ENCODE results near the gene TNFRSF19.
"Not testable (repeated sequence)": the region's sequence is repeated elsewhere in the genome, so short reads cannot be mapped to it uniquely, and the experiment has no call there.

TNFRSF19 gene

DNA sequence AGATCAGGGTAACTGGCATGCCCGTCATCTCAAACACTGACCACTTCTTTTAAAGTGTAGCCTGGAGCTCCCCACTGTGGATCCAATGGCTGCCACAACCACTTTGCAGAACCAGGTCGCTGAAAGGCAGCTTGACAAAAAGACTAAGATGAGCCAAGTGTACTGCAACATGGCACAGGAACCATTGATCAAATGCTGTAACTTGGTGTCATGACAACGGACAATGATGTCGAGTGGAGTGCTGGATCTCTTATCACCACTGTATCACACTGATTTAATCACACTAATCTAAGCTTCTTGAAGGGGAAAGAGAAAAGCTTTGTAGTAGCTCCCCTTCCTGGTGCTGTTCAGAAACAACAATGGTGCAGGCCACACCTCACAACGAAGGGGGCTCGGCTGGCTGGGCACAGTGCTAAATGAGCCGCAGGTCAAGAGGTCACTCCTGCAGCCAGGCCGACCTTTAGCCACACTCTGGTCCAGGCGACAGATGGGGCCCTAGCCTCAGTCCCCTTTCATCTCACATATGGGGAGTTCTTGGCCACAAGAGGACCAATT lies 2.2 kb upstream of the TNFRSF19 start:
- no peak for DNase-seq

DNA sequence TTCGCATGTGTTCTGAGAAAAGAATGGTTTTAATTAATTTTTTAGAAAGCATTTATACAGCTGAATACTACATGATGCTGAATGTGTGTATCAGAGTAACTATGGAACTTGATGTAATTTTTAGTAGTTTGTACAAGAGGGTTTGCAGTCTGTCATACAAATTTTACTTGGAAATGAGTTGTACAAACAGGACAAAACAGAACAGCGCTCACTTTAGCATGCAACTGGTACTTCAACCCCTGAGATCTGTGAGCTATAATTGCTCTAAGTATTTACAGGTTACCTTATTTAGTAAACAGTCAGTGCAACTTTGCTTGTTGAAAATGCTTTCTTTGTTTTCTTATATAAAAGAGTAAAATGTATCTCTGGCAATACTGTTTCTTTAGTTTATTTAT lies 706 bp downstream of the TNFRSF19 start:
- no peak for DNase-seq

DNA sequence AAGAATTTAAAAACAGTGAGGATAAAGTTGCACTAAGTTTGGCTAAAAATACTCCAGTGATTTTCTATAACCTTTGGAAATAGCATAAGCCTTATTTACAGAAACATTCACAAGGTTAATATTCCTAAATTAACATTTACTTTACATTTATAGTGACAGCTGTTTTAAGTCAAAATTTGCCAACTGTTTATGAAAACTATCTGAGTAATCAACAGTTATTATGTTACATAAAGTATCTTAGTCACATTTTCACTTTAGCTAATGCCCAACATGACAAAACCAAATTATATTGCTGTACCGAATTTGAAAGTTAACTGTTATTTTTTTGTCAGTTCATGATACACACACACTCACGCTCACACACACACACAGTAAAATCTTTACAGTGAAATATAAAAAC lies 1.2 kb downstream of the TNFRSF19 start:
- DNase-seq = no peak

DNA sequence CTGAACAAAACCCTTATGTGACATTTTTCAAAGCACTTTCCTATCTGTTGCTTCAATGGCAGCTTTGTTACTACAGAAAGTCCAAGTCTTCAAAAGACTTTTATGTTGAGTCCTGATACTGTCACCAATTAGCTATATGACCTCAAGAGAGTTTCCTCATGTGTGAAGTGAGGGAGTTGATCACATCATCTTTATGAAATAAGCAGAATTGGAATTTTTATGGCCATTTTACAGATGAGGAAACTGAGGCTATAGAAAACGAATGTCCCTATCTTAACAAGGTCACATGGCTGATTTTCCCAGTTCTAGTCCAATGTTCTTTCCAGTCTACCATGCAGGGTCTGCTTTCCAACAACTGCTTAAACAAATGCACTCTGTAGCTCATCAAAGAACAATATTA lies 2.6 kb downstream of the TNFRSF19 start:
- no peak for DNase-seq

DNA sequence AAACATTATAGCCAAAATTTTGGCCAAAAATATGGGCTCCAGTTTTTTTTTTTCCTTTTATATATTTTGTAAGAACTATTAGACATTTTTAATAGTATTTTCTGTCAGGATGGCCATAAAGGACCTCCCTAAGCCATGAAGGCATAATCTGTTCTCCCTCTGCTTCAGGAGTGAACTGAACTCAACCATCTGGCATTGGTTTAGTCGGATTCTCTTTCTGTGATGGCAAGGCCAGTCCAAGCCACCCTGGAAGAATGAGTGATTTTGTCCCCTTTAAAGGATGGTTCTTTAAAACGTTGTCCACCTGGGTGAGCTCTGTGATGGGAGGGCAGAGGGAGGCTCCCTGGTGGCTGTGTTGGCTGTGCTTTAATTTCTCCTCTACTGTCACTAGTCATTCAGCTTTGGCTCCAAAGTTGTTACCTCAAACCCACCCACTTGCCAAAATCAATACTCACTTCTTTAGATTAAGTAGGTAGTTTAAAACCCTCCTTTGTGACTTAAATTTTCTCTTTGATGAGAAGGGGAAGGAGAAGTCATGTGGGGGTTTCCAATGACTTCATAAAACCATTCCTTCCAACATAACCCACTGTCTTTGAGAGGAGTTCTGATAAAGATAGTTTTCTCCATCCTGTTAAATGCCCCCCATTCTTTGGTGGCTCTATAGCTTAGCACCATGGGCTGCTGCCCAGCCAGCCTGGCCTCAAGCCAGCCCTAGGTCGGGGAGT lies 4.4 kb downstream of the TNFRSF19 start:
- DNase-seq = no peak

DNA sequence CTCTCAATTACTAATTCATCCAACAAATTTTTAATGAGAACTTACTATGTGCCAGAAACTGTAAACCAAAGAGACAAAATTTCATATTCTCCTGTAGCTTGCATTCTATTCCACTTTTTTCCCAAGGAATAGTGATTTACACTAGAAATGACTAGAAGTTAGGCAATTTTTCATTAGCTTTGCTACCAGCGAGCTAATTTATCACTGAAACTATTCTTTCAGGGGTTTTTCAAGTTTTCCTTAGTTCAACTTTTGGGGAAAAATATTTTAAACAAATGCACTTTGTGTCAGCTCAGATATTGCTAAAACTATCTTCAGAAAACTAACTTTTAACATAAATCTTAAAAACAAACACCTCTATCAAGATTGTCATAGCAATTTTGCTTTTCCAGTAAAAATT lies 5.4 kb downstream of the TNFRSF19 start:
- no peak for DNase-seq

DNA sequence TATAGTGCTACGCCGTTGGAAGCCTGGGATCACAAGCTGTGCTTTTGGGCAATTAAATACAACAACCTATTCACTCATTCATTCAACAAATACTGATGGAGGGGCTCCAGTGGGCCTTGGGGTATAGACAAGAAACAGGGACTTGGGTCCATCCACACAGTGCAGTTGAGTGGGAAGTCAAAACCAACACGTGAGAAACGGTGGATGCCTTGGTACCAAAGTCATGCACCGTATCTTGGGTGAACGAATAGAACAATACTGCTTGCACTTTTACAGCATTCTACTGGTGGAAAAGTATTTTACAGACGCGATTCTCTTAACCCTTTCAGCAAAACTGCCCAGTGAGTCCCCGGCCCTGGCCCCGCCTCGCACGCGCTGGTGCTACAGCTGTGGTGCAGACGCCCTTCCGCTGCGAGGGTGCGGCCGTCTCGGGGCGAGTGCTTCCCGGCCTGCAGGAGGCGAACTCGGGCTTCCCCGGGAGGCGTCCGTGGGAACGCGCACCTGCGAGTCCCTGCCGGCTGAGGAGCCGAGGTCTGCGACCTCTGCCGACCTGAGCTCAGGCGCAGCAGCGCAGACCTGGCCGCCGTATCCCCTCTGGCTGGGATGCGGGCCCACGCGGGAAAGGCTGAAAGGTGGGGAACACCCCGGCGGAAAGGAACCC lies 8.3 kb downstream of the TNFRSF19 start:
- peak in 25 of 58 donors; percentile 12 to 72 (median 45) for DNase-seq

DNA sequence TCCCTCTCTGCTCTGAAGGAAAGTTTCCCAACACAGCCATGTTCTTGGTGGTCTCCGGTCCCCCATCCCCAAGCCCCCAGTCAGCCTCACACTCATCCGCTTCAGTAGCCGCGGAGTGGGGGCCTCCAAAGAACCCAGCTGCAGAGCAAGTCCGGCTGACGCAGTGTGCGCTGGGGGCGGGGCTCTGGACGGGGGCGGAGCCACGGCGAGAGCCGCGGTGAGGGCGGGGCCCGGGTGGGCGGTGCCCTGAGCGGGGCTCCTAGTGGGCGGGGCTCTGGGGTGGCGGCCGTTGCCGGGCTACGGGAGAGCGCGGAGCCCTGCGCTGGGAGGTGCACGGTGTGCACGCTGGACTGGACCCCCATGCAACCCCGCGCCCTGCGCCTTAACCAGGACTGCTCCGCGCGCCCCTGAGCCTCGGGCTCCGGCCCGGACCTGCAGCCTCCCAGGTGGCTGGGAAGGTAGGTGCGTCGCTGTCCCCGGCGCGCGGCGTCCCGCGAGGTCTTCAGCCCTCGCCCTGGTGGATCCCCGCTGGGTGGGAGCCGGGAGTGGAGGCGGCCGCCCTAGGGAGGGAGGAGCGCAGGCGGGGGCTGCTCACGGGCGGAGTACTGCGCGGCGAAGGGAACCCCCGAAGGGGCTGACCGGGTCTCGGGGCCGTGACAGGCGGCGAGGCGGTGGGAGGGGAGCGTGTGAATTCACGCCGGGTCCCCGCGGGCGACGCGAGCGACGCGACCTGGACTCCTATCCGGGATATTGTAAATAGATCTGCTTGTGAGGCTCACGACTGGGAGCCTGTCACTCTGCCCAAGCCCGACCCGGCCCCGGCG lies 9.1 kb downstream of the TNFRSF19 start:
- DNase-seq = peak in 56 of 58 donors; percentile 12 to 93 (median 74)

DNA sequence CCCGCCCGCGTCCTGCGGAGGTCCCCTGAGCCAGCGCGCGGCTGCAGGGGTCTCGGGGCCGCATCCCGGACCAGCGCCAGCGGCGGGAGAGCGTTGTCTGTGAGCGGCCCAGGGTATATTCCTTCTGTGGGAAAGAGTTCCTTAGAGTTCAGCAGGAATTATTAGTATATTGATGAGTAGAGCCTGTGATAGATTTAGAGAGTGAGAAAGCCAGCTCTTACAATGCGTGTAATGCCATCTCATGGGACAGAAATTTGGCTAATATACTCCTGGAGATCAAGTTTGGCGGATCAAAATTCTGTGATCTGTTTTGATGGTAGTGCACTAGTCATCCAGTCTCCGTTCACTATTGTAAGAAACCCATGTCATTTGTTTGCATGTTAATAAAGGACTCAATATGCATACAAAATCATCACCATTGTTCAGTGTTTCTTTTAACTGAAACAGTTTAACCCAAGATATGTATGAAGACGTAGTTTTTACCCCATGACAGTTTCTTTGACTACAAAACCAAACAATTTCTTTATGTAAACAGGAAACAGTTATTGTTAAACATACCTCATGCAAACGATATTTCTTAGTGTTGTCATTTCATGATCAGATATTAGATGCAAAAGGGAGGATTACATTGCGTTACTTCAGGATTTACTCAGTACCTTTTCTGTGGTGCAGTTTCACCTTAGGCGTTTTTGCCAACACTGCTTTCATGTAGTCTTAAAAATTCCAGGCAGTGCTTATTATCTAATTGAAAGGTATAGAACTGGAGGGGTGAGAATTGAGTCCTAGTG lies 9.9 kb downstream of the TNFRSF19 start:
- no peak for DNase-seq

DNA sequence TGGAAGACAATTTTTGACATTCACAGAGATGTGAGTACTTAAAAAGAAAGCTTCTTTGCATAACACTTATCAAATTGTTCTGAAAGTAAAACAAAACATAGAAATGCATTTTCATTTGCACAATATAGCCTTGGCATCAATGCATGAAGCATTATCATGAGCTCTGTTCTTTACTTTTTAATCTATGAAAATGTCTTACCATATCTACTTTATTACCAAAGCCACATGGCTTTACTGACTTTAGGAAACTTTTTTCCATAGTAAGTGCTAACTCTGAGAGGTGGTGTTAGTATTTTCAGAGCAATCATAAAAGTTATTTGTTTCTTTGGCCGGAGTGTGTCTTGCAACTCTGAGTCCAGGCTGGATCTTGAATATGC lies 10.5 kb downstream of the TNFRSF19 start:
- no peak for DNase-seq

DNA sequence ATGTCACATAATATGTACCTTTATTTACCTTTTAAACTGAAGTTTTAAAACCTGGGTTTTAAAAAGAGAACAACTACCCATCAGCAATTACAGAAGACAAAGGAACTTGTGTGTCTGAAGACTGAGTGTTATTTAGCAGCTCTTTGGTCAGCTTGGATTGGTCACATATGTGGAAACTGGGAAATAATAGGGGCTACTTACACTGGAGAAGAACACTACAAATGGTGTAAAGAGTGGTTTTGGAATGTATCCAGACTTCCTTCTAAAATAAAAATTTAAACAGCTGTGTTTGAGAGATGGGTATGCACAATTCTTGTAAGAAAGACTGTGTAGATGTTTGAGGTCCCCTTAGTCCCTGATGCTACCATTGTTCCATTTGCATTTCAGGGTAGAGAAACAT lies 13.3 kb downstream of the TNFRSF19 start:
- no peak for DNase-seq

DNA sequence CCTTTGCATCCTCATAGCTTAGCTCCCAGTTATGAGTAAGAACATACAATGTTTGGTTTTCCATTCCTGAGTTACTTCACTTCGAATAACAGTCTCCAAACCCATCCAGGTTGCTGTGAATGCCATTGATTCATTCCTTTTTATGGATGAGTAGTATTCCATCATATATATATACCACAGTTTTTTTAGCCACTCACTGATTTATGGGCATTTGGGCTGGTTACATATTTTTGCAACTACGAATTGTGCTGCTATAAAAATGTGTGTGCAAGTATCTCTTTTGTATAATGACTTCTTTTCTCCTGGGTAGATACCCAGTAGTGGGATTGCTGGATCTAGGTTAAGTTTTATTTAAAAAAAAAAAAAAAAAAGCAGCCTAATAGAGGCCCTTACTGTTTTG lies 14.1 kb downstream of the TNFRSF19 start:
- no peak for DNase-seq

DNA sequence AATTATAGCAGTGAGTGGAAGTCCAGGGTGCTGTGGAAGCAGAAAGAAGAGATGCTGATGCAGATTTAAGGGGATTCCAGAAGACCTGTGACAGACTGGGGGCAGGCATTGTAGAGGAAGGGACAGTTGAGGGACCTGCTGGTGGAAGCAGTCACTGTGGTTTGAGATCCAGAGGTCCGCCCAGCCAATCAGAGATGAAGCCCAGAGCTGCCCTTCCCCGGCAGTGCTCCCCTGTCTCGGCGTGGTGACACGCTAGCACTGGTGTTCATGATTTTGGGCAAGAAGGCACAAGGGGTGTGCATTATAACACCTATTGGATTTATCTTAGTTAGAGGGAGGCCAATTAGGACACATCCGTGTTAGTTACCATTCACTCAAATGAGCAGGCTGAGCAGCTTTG lies 16.1 kb downstream of the TNFRSF19 start:
- DNase-seq = peak in 1 of 58 donors; percentile 2

DNA sequence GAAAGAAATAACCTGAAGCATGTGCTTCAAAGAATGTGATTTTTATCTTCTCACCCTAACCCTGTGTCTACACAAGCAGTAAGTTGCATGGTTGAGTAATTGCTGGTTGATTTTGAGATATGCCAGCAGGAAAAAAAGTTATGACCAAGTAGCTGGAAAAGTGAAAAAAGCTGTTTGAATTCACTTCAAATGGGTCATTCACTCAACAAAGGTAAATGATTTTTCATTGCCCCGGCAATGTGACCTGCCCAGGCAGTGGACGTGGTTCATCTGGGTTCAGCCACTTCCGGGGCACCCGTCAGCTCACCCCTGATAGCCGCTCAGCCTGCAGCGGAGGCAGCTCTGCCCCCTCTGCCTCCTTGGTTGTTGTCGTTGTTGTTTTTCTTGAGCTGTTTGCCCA lies 18.5 kb downstream of the TNFRSF19 start:
- no peak for DNase-seq

DNA sequence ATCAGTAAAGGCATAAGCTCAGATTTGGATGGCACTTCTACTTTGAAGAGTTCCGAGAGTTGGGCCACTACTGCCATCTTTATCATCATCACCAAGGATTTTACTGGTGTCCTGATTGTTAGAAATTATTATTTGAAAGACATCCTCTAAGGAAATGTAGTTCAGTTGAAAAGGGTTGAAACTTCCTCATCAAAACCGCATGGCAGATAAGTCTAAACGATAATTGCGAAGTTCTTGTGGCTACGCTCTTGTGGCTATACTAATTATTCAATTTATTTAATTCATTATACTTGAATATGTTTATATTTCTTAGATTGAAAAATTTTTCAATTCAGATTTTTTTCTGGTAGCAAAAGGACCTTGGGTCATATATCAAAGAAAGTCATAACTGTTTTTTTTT lies 22.4 kb downstream of the TNFRSF19 start:
- no peak for DNase-seq

DNA sequence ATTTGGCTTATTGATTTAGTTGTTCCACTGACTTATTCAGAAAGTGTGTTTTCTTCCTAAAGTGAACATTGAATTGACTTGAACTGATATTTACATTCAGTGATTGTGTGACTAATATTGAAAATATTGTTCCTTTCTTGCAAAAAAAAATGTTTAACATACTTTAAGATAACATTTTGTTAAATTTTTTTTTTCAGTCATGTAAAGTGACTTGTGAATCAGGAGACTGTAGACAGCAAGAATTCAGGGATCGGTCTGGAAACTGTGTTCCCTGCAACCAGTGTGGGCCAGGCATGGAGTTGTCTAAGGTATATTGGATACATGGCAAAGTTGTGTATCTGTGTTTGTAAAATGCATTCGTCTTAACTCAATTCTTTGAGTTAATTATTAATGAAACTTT lies 22.9 kb downstream of the TNFRSF19 start:
- DNase-seq = no peak

DNA sequence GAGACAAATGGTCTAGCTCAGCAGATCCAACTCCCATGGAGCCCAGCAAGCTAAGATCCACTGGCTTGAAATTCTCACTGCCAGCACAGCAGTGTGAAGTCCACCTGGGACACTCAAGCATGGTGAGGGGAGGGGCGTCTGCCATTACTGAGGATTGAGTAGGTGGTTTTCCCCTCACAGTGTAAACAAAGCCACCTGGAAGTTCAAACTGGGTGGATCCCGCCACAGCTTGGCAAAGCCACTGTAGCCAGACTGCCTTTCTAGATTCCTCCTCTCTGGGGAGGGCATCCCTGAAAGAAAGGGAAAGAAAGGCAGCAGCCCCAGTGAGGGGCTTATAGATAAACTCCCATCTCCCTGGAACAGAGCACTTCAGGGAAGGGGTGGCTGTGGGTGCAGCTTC lies 24.1 kb downstream of the TNFRSF19 start:
- not testable (repeated sequence) for DNase-seq

DNA sequence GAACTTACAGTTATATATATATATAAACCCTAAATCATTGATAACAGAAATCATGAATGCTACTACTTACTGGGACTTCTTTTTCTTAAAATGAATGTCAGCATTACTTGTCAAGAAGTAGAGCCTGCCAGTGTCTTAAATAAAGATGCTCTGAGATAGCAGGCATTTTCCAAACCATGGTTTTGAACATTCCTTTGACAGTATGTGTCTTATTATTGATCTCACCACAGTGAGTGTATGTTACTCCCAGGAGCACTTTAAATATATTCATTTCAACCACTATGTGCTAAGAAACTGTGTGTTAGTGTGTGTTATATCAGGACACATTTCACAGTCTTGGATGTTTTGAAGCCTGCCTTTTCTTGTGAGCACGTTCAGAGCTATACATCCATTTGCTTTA lies 28.2 kb downstream of the TNFRSF19 start:
- DNase-seq = no peak

DNA sequence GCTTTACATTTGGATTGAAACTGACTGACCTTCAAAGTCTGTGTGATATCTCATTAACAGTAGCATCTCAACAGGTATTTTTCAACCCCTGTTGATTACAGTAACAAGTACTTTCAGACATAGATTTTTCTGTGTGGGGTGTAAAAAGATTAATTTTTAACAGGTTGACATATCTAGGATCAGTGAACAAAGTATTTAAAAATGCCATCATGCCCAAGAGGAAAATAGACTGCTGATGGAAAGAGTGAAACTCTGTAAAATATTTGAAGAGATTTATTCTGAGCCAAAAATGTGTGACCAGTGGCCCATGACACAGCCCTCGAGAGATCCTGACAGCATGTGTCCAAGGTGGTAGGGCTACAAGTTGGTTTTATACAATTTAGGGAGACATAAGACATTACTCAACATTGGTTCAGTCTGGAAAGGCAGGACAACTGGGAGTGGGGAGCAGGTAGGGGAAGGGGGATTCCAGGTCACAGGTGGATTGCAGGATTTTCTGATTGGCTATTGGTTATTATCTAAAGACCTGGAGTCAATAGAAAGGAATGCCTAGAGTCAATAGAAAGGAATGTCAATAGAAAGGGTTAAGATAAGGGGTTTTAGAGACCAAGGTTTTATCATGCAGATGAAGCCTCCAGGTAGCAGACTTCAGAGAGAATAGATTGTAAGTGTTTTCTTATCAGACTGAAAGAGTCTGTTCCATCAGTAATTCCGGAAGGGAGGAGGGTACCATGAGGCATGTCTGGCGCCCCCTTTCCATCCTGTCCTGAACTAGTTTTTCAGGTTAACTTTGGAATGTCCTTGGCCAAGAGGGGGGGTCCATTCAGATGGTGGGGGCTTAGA lies 29.1 kb downstream of the TNFRSF19 start:
- no peak for DNase-seq

DNA sequence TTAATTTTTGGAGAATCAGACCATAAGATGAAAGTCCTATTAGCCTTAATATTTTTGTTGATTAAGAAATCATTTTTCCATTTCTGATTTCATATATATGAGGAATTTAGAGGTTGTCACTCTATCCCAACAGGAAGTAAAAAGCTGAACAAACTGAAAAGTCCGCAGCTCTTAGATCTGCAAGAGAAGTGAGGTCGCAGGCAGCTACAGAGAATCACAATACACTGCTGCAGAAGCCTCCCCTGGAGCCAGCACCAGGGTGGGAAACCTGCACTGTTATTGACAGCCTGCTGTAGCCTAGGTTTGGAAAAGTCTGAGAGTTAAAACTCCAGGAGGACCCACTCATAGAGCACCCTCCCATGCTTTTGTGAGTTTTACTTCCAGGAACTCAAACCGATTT lies 29.9 kb downstream of the TNFRSF19 start:
- no peak for DNase-seq

Data from anterior cingulate cortex (tissue), 58 donors.